Activated CD8-positive, alpha-beta memory T cell treated with anti-CD3 and anti-CD28 coated beads for 1 hour (primary cell): Measurements from ENCODE around the gene AIMP2.
"Not testable (repeated sequence)": the region's sequence is repeated elsewhere in the genome, so short reads cannot be mapped to it uniquely, and the experiment has no call there.

Source experiments
- DNase-seq, 2 donors: peaks; one replicate each; pipeline ENCODE4 v3.0.0-alpha.2; 2020; ENCODE audit warnings: low read depth in 1 of 2; ENCODE audit errors: extremely low read depth in 1 of 2

The AIMP2 gene

DNA sequence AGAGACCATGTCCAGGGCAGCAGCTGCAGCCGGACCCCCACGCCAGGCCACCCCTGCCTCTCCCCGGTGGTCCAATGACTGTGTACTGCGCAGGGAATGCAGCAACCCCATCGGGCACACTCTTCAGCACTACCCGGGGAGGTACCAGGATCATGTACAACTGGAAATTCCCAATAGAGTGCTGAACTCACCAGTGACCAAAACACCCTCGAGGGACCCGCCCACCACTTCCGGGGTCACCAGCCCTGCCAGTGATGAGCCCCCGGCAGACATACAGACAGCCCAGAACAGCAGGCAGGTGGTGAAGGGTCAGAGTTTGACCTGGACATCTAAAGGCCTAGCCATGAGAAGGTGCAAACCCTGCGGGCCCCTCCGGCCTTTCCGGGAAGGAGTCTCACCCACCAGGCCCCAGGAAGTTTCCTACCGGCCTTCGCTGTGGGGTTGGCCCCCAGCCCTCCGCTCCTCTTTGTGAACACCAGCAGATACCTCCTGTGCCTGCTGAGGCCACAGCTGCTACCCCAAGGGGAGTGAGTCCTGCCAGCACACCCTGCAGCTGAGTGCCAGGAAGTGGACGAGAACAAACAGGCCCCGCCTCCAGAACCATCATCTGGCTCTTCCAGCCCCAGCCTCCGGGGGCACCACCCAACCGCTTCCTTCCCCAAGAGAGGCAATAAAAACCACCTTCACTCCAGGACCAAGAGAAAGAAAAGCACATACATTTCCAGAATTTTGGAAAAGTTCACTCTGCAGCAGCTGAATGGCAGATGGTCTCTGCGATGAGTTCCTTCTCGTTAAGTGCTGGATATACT lies 17.1 kb downstream of the AIMP2 start:
- peak; percentile 40 to 42 for DNase-seq

GRCh38 chr7:6026820-6027311 lies 17.8 kb downstream of the AIMP2 start:
- DNase-seq = no peak

DNA sequence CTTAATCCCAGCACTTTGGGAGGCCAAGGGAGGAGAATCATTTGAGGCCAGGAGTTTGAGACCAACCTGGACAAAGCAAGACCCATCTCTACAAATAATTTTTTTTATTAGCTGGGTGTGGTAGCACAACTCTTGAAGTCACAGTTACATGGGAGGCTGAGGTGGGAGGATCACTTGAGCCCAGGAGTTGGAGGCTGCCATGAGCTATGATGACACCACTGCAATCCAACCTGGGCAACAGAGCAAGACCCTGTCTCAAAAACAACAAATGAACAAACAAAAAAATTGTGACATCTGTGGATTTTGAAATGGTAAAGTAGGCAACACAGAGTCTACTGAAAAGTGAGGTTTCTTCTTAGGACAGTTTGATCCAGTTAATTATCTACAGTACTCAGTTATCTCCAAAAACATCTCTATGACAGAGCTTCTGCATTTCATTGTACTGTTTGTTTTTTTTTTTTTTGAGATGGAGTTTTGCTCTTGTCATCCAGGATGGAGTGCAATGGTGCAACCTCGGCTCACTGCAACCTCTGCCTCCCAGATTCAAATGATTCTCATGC lies 18.8 kb downstream of the AIMP2 start:
- DNase-seq = no peak

DNA sequence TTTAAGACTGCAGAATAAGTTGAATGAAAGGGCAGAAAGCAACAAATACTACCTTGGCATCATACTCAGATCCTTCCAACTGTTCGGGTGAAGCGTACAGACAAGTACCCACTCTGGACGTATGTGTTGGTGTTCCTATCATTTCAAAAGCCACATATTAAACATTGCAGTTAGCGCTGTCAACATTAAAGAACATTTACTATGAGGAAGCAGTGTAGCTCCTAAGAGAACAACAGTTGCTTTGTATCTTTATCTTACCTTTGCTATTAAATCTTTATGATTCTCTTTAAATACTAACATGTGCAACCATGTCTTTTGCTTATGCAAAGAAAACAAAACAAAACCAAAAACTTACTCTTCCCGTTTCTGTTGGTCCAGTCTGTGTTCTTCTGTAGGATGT lies 19.5 kb downstream of the AIMP2 start:
- DNase-seq = no peak

- no peak for DNase-seq
Observed at GRCh38 chr7:6030988-6031387, 21.9 kb downstream of the AIMP2 start, which contains the start of gene ANKRD61. TSS of gene ANKRD61 (plus strand) at chr7:6031376. CDS start at chr7:6031376, 0 bp downstream.

DNA sequence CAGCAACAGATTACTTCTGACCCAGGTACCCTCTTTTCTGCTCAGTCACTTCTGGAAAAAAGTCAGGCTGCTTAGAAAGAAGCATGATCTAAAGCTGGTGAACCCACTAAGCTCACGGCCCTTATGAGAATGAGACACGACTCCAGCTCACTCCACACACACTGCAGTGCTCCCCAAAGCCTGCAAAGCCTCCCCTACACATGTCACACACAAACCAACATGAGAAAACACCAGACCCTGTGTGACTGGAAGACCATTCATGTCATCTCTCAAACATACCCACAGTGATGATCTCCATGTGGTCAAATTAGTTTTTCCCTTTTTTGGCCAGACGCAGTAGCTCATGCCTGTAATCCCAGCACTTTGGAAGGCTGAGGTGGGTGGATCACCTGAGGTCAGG lies 22.5 kb downstream of the AIMP2 start:
- DNase-seq = no peak

GRCh38 chr7:6032167-6032566 lies 23.1 kb downstream of the AIMP2 start:
- DNase-seq = no peak

DNA sequence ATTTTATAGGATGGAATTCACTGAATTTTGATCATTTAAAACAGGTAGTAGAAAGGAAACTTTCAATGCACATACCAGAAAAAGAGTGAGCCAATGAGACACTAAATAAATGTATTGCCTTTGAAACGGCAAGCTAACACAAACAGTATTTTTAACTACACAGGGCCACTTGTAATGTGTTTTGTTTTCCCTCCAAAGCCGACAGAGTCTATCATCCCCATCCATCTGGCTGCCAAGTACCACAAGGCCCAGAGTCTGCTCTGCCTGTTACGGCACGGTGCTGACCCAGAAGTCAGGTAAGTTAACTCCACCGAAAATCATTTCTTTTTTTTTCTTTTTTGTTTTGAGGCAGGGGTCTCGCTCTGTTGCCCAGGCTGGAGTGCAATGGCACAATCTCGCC lies 23.6 kb downstream of the AIMP2 start:
- no peak for DNase-seq

DNA sequence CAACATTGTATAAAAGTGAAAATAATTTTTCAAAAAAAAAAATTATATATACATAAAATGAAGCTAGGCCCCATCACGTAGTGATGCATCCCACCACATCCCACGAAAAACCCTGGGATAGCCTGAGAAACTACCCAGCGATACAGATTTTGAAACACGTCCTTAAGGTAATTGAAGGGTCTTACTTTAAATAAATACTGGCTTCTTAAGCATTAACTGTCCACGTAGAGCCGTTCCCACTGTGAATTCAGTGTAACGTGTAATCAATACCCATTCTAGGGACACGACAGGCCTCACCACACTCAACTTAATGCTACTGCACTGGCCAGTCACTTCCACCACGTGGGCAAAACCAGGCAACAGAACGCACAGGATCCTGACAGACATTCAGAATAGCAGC lies 26.1 kb downstream of the AIMP2 start:
- no peak for DNase-seq

- no peak for DNase-seq
Observed at GRCh38 chr7:6035686-6036085, 26.6 kb downstream of the AIMP2 start.

DNA sequence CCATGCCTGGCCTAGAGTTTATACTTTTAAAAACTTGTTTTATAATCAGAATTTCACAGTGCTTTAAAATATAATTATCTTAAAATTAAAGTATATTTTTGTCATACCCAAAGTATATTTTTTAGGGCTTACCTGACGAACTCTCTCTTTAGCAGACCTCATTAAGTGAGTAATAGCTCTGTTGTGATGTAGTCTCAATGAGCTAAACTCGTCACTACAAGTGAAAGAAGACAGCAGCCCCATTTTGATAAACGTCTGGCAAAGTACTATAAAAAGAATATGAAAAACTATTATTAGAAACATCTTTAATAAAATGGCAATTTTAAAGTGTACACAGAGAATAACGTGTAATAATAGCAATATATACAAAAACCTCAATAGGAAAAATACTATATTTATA lies 40.7 kb downstream of the AIMP2 start:
- no peak for DNase-seq

DNA sequence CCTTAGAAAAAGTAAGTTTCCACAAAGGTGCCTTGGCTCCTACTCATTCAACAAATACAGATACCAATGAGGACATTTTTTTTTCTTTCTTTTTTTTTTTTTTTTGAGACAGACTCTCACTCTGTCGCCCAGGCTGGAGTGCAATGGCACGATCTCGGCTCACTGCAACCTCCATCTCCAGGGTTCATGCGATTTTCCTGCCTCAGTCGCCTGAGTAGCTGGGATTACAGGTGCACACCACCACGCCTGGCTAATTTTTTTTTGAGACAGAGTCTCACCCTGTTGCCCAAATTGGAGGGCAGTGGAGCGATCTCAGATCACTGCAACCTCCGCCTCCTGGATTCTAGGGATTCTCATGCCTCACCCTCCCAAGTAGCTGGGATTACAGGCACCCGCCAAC lies 42.1 kb downstream of the AIMP2 start:
- DNase-seq = not testable (repeated sequence)

DNA sequence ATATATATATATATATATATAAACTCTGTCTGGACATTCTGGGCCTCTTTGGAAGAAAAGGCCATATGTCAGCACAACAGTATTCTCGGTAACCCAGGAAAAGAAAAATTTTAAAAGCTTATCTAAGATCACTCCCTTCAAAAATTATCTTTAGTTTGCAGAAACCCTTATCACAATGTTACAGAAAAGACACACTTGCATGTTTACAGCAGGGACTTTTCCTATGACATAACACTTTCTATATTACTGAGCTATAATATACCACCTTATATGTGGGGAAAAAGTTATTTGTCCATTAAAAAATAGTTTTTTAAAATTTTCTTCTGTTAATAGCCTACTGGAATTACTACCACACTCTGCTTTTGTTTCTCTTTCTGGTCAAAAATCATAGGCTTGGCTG lies 47.5 kb downstream of the AIMP2 start:
- no peak for DNase-seq

GRCh38 chr7:6057316-6058129 lies 48.5 kb downstream of the AIMP2 start:
- DNase-seq = no peak

DNA sequence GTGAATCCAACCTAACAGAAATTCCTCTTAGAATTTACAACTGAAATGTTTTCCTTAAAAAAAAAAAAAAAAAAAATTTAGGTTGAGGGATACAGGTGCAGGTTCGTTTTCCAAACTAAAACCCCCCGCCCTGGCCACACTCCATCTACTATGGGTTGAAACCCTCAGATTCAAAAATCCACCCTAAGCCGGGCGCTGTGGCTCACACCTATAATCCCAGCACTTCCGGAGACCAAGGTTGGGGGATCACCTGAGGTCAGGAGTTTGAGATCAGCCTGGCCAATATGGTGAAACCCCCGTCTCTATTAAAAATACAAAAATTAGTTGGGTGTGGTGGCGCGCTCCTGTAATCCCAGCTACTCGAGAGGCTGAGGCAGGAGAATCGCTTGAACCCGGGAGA lies 50.9 kb downstream of the AIMP2 start:
- not testable (repeated sequence) for DNase-seq

- DNase-seq = no peak
Observed at GRCh38 chr7:6071406-6071805, 62.3 kb downstream of the AIMP2 start.
